KMS-11 (cell line): ENCODE data around the gene DIAPH2.

ENCODE experiments used
- H2AFZ ChIP-seq: fragments of 200-600 bp; sonication (generic); 2 replicates; pipeline ENCODE4 v1.6.1; 2016; ENCODE audit warnings: antibody characterized with exemption, mixed run types, low read depth
- H3K27ac ChIP-seq: fragments of 200-600 bp; sonication (generic); 2 replicates; pipeline ENCODE4 v1.6.1; 2016; ENCODE audit warnings: mild to moderate bottlenecking, mixed run types
- H3K27me3 ChIP-seq: fragments of 200-600 bp; sonication (generic); 2 replicates; pipeline ENCODE4 v1.6.1; 2017; ENCODE audit warnings: mild to moderate bottlenecking, low read depth, mixed run types, moderate library complexity; ENCODE audit not compliant: insufficient read depth
- H3K36me3 ChIP-seq: fragments of 200-600 bp; sonication (generic); 2 replicates; pipeline ENCODE4 v1.6.1; 2017; ENCODE audit warnings: mild to moderate bottlenecking, mixed run types; ENCODE audit not compliant: insufficient read depth
- H3K4me1 ChIP-seq: fragments of 200-600 bp; sonication (generic); 2 replicates; pipeline ENCODE4 v1.6.1; 2016; ENCODE audit warnings: mild to moderate bottlenecking, low read depth, mixed run types; ENCODE audit not compliant: poor library complexity, severe bottlenecking
- H3K4me2 ChIP-seq: fragments of 200-600 bp; sonication (generic); 2 replicates; pipeline ENCODE4 v1.7.0; 2016; ENCODE audit warnings: mild to moderate bottlenecking, mixed run types
- H3K4me3 ChIP-seq: fragments of 200-600 bp; sonication (generic); IDR thresholded peaks from 2 replicates; pipeline ENCODE4 v1.6.1; 2017; ENCODE audit warnings: low read depth, low read length, mixed read lengths; ENCODE audit not compliant: insufficient read depth
- H3K79me2 ChIP-seq: fragments of 200-600 bp; sonication (generic); 2 replicates; pipeline ENCODE4 v1.6.1; 2016; ENCODE audit warnings: low read depth, mixed run types; ENCODE audit not compliant: insufficient read depth
- H3K9ac ChIP-seq: fragments of 200-600 bp; sonication (generic); 2 replicates; pipeline ENCODE4 v1.6.1; 2016; ENCODE audit warnings: mild to moderate bottlenecking, mixed run types
- H4K20me1 ChIP-seq: fragments of 200-600 bp; sonication (generic); 2 replicates; pipeline ENCODE4 v1.6.1; 2016; ENCODE audit warnings: mild to moderate bottlenecking, mixed run types; ENCODE audit not compliant: insufficient read depth
- CTCF ChIP-seq: fragments of 200-600 bp; sonication (generic); conservative IDR thresholded peaks from 2 replicates; pipeline ENCODE4 v1.6.1; 2017; ENCODE audit warnings: low read depth, mild to moderate bottlenecking, antibody characterized with exemption, low read length, moderate library complexity, mixed read lengths

Gene DIAPH2

GRCh38 chrX:97479106-97479890, 794.7 kb downstream of the DIAPH2 start:
- H3K27ac ChIP-seq: no peak overlapping the region
- no peak overlapping the region for H3K9ac ChIP-seq
- H3K4me1 ChIP-seq: no peaks in the 10 kb centered on the region
- H3K4me2 ChIP-seq: no peak overlapping the region
- no peaks in the 10 kb centered on the region for H3K27me3 ChIP-seq
- no peaks in the 10 kb centered on the region for H3K79me2 ChIP-seq
- H4K20me1 ChIP-seq: no peaks in the 10 kb centered on the region
- H2AFZ ChIP-seq: no peak overlapping the region
- no peak for TF ChIP-seq CTCF
- no peak overlapping the region for H3K4me3 ChIP-seq
- H3K36me3 ChIP-seq: no peaks in the 10 kb centered on the region

DNA sequence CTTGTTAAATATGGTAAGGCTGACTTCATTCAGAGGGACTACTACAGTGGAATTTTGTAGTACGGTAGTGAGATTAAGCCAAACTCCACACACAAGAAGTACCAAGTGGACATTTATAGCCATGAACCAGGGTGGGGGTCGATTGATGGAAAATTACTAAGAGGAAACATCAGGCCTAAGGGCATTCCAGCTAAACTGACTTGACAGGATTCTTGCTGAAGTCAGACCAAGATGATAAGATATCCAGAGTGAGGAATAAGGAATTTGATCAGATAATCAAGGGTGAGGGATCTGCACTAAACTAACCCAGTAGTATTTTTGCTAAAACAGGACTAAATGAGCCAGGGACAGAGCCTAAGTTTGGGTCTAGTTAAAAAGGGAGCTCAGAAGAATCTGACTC, 796.6 kb downstream of the DIAPH2 start:
- Histone ChIP-seq H3K4me1 (no peaks in the 10 kb centered on the region), H3K27ac (no peak overlapping the region), H3K4me2 (no peak overlapping the region), H3K9ac (no peak overlapping the region), H3K27me3 (no peaks in the 10 kb centered on the region), H2AFZ (no peak overlapping the region), H4K20me1 (no peaks in the 10 kb centered on the region), H3K79me2 (no peaks in the 10 kb centered on the region), H3K36me3 (no peaks in the 10 kb centered on the region), H3K4me3 (no peak overlapping the region)
- no peak for TF ChIP-seq CTCF

GRCh38 chrX:97482666-97483300, 798.1 kb downstream of the DIAPH2 start:
- Histone ChIP-seq H3K36me3 (no peaks in the 10 kb centered on the region), H3K27me3 (no peaks in the 10 kb centered on the region), H3K9ac (no peak overlapping the region), H4K20me1 (no peaks in the 10 kb centered on the region), H3K4me2 (no peak overlapping the region), H3K79me2 (no peaks in the 10 kb centered on the region), H3K4me3 (no peak overlapping the region), H3K4me1 (no peaks in the 10 kb centered on the region), H3K27ac (no peak overlapping the region), H2AFZ (no peak overlapping the region)
- no peak for TF ChIP-seq CTCF

GRCh38 chrX:97490656-97491055, 806.0 kb downstream of the DIAPH2 start:
- no peak for TF ChIP-seq CTCF
- H3K27me3 ChIP-seq: no peaks in the 10 kb centered on the region
- no peak overlapping the region for H3K9ac ChIP-seq
- H3K4me2 ChIP-seq: no peak overlapping the region
- no peaks in the 10 kb centered on the region for H3K4me1 ChIP-seq
- no peaks in the 10 kb centered on the region for H3K36me3 ChIP-seq
- no peaks in the 10 kb centered on the region for H3K79me2 ChIP-seq
- H3K4me3 ChIP-seq: no peak overlapping the region
- H4K20me1 ChIP-seq: no peaks in the 10 kb centered on the region
- no peak overlapping the region for H2AFZ ChIP-seq
- H3K27ac ChIP-seq: no peak overlapping the region
